GM12875 (cell line): ENCODE data around the gene FCHO1.

Experiments
- H3K4me3 ChIP-seq: one replicate; pipeline ENCODE4 v1.5.1; 2011; ENCODE audit warnings: low read depth, low read length, control low read depth
- TF ChIP-seq, protein P1 (sequence below): IDR thresholded peaks from 2 replicates; pipeline ENCODE4 v1.5.1; 2011; ENCODE audit warnings: low read depth, mild to moderate bottlenecking, control low read depth, inconsistent platforms, low read length, moderate library complexity, borderline replicate concordance; ENCODE audit not compliant: insufficient read depth

The FCHO1 gene

GRCh38 chr19:17751103-17751911 lies at the start of gene FCHO1:
FCHO1 (plus strand) TSS chr19:17751477; CDS start chr19:17755165, 3,688 bp downstream.
- TF ChIP-seq, protein P1, sequence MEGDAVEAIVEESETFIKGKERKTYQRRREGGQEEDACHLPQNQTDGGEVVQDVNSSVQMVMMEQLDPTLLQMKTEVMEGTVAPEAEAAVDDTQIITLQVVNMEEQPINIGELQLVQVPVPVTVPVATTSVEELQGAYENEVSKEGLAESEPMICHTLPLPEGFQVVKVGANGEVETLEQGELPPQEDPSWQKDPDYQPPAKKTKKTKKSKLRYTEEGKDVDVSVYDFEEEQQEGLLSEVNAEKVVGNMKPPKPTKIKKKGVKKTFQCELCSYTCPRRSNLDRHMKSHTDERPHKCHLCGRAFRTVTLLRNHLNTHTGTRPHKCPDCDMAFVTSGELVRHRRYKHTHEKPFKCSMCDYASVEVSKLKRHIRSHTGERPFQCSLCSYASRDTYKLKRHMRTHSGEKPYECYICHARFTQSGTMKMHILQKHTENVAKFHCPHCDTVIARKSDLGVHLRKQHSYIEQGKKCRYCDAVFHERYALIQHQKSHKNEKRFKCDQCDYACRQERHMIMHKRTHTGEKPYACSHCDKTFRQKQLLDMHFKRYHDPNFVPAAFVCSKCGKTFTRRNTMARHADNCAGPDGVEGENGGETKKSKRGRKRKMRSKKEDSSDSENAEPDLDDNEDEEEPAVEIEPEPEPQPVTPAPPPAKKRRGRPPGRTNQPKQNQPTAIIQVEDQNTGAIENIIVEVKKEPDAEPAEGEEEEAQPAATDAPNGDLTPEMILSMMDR = no peak
- peak within 1 kb of the TSS; percentile 48 for H3K4me3 ChIP-seq

DNA sequence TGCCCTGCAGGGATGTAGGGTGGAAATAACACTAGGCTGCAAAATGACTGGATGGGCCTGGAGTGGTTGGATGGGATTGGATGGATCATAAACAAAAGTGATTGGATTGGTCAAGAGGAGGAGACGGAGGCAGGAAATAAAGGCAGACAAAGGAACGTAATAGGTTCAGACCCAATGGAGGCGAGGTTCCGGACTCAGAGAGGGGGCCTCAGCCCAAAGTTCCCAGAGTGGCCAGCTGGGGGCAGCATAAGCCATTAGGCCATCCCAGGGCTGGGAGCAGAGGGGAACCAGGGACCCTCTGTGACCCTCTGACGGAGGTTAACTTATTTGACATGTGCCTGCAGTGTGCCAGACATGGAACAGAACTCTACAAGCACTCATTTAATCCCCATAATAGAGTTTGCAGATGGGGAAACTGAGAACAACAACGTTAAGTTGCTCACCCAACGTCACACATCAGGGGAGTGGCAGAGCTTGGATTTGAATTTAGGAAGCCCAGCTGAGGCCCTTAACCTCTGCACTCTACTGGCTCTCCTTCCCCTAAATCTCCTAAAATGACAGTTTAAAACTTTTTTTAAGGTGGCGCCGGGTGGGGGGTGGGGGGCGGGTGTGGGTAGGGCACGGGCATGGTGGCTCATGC lies 47.3 kb upstream of the FCHO1 start:
- no peak overlapping the region for H3K4me3 ChIP-seq
- TF ChIP-seq, protein P1 = peak; percentile 90

- TF ChIP-seq, protein P1 = no peak
- H3K4me3 ChIP-seq = no peak overlapping the region
Measured at GRCh38 chr19:17706750-17707181, 44.5 kb upstream of the FCHO1 start.

DNA sequence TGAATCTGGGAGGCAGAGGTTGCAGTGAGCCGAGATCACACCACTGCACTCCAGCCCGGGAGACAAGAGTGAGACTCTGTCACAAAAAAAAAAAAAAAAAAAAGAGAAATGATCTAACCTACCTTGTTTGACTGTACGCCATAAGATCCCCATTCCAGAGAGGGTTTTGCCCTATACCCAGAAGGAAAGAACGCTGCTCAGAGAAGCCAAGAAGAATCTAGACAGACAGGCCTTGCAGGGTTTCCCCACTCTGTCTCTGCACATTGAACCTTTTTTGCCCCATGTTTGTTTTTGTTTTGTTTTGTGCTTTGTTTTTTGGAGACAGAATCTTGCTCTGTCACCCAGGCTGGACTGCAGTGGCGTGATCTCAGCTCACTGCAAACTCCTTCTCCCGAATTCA lies 39.4 kb upstream of the FCHO1 start:
- H3K4me3 ChIP-seq = no peak overlapping the region
- TF ChIP-seq, protein P1 = no peak

GRCh38 chr19:17716309-17716929 lies 34.9 kb upstream of the FCHO1 start:
- TF ChIP-seq, protein P1 = no peak
- H3K4me3 ChIP-seq = no peak overlapping the region

- TF ChIP-seq, protein P1 = no peak
- H3K4me3 ChIP-seq = no peak overlapping the region
Measured at GRCh38 chr19:17718550-17718946, 32.7 kb upstream of the FCHO1 start.
